ENCODE data around the gene CD109. TPM values are rescaled to one million over a fixed set of nuclear protein-coding genes. Genes with fewer than 3 reads are reported as not detected.

Gene CD109
- total and polyA plus RNA-seq, 10 of the 15 experiments (the other 5 are each of a cell fraction or from before 2014, with no cell fraction given): 0.27 to 4.4 (median 2.1) TPM

DNA sequence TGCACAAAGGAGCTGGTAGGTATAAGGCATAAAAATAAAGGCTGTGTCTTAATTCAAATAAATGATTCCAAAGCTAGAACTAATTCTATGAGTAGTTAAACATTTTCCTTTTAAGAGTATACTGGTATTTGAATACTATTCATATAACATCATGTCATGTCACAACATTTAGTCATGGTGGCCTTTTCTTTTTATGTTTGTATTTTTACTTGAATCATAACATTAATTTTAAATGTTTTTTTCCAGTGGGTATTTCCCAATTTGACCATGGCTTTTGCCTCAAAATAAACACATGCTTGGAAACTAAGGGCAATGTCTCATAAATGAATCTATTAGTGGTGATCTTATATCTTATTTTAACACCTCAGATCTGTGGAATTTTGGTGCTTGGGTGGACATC, 177.1 kb downstream of the CD109 start:
- ATAC-seq: no peak
- no peak for DNase-seq (ENCODE audit: low read depth, low spot score)

More for the DNA sequence above, 177.1 kb downstream of the CD109 start:
- SMC1A ChIA-PET (ENCODE audit: uncharacterized antibody, unreplicated experiment): no interaction called here
- H3K36me3 ChIP-seq (ENCODE audit: control insufficient read depth in 2 of 2, insufficient read depth in 2 of 2, low read length in 1 of 2): no peaks in the 10 kb centered on the region
- in situ Hi-C loops (cut with MboI) (no loop called here), intact Hi-C loops (cut with micrococcal nuclease; ENCODE audit: unreplicated experiment) (no loop called here)
- no peaks in the 10 kb centered on the region for H3K9me3 ChIP-seq (replicated peaks; ENCODE audit: control insufficient read depth, insufficient read depth, low read length)
- no peak overlapping the region for H3K27ac ChIP-seq (ENCODE audit: control insufficient read depth, insufficient read depth)
- H3K4me3 ChIP-seq: no peak overlapping the region
- H3K9ac ChIP-seq (ENCODE audit: control insufficient read depth, insufficient read depth, low read length): no peak overlapping the region
- TF ChIP-seq SP1 (IDR thresholded peaks at IDR 0.05; ENCODE audit: low read depth, low read length) (no peak), STAT3 (IDR thresholded peaks at IDR 0.05; ENCODE audit: low read depth, low read length) (no peak)
- no peak overlapping the region for H3K4me2 ChIP-seq (ENCODE audit: control insufficient read depth, insufficient read depth)
- POLR2A ChIA-PET: no interaction called here
- RAD21 ChIA-PET (ENCODE audit: unreplicated experiment): no interaction called here
- H2AFZ ChIP-seq (ENCODE audit: control insufficient read depth, low read depth, low read length): no peak overlapping the region
- no TSS peak for BruUV-seq (replicated peaks)
- H3K79me2 ChIP-seq (ENCODE audit: control insufficient read depth, insufficient read depth, low read length): no peaks in the 10 kb centered on the region
- CTCF ChIA-PET: no interaction called here
- no peaks in the 10 kb centered on the region for H3K27me3 ChIP-seq (replicated peaks in 1 of 2; ENCODE audit: control insufficient read depth in 2 of 2, insufficient read depth in 2 of 2, low read length in 1 of 2)
- H4K20me1 ChIP-seq (ENCODE audit: control insufficient read depth, insufficient read depth): no peaks in the 10 kb centered on the region
- no peaks in the 10 kb centered on the region for H3K4me1 ChIP-seq (ENCODE audit: control insufficient read depth, insufficient read depth, low read length)
- no peak for FAIRE-seq

Other genes starting within 250 kb of the CD109 start
- gene CGAS, start 243.9 kb upstream of the CD109 start, total RNA-seq (2014; rRNA removed): 30.2 and 32.5 TPM in 2 replicates
- gene CGAS, start 243.9 kb upstream of the CD109 start, total RNA-seq (2014; rRNA removed; fragmentation: Illumina TruSeq; extraction: Trizol): 23.5 and 24.9 TPM in 2 replicates
- gene CGAS, start 243.9 kb upstream of the CD109 start, total RNA-seq (2021): 25.7 and 25.8 TPM in 2 replicates
- gene CGAS, start 243.9 kb upstream of the CD109 start, polyA plus RNA-seq (2011; rRNA removed): 15.3 and 23.3 TPM in 2 replicates
- 13.1 and 15.5 TPM in 2 replicates for gene CGAS, start 243.9 kb upstream of the CD109 start, polyA plus RNA-seq (2014; fragmentation: Illumina TruSeq; extraction: Trizol)
- gene CGAS, start 243.9 kb upstream of the CD109 start, polyA plus RNA-seq (2014; fragmentation: Nextera tagmentation; extraction: Ambion mirVana): 1 to 10 TPM; 4.7 to 7.9 TPM
- 16.9 and 19.9 TPM in 2 replicates for gene CGAS, start 243.9 kb upstream of the CD109 start, polyA plus RNA-seq (2014; rRNA removed)
- gene CGAS, start 243.9 kb upstream of the CD109 start, polyA plus RNA-seq (2016; fragmentation: Nextera tagmentation; extraction: Ambion mirVana): 10 to 100 TPM; 24.2 to 25.5 TPM
- gene MTO1, start 234.5 kb upstream of the CD109 start, total RNA-seq (2014; rRNA removed): 40.4 and 41.8 TPM in 2 replicates
- 35.2 and 40.8 TPM in 2 replicates for gene MTO1, start 234.5 kb upstream of the CD109 start, total RNA-seq (2014; rRNA removed; fragmentation: Illumina TruSeq; extraction: Trizol)
- 30.2 and 30.7 TPM in 2 replicates for gene MTO1, start 234.5 kb upstream of the CD109 start, total RNA-seq (2021)
- gene MTO1, start 234.5 kb upstream of the CD109 start, polyA plus RNA-seq (2011; rRNA removed): 35.5 and 42.0 TPM in 2 replicates
- 29.4 and 38.0 TPM in 2 replicates for gene MTO1, start 234.5 kb upstream of the CD109 start, polyA plus RNA-seq (2014; fragmentation: Illumina TruSeq; extraction: Trizol)
- 10 to 100 TPM; 24.8 to 28.0 TPM for gene MTO1, start 234.5 kb upstream of the CD109 start, polyA plus RNA-seq (2014; fragmentation: Nextera tagmentation; extraction: Ambion mirVana)
- 25.5 and 26.4 TPM in 2 replicates for gene MTO1, start 234.5 kb upstream of the CD109 start, polyA plus RNA-seq (2014; rRNA removed)
- gene MTO1, start 234.5 kb upstream of the CD109 start, polyA plus RNA-seq (2016; fragmentation: Nextera tagmentation; extraction: Ambion mirVana): 10 to 100 TPM; 45.1 to 53.6 TPM
- 14,131 and 16,902 TPM in 2 replicates for gene EEF1A1, start 175.2 kb upstream of the CD109 start, total RNA-seq (2014; rRNA removed)
- gene EEF1A1, start 175.2 kb upstream of the CD109 start, total RNA-seq (2014; rRNA removed; fragmentation: Illumina TruSeq; extraction: Trizol): 17,468 and 18,090 TPM in 2 replicates
- gene EEF1A1, start 175.2 kb upstream of the CD109 start, total RNA-seq (2021): 14,684 and 15,216 TPM in 2 replicates
- gene EEF1A1, start 175.2 kb upstream of the CD109 start, polyA plus RNA-seq (2011; rRNA removed): 17,795 and 20,374 TPM in 2 replicates
- gene EEF1A1, start 175.2 kb upstream of the CD109 start, polyA plus RNA-seq (2014; fragmentation: Illumina TruSeq; extraction: Trizol): 16,201 and 18,845 TPM in 2 replicates
- gene EEF1A1, start 175.2 kb upstream of the CD109 start, polyA plus RNA-seq (2014; fragmentation: Nextera tagmentation; extraction: Ambion mirVana): over 10,000 TPM in 1 of 2 experiments, 1,000 to 10,000 TPM in 1; 8,305 to 13,725 TPM
- gene EEF1A1, start 175.2 kb upstream of the CD109 start, polyA plus RNA-seq (2014; rRNA removed): 12,347 and 14,133 TPM in 2 replicates
- 1,000 to 10,000 TPM; 4,214 to 4,415 TPM for gene EEF1A1, start 175.2 kb upstream of the CD109 start, polyA plus RNA-seq (2016; fragmentation: Nextera tagmentation; extraction: Ambion mirVana)
- gene SLC17A5, start 42.2 kb upstream of the CD109 start, total RNA-seq (2014; rRNA removed): 6.6 and 6.9 TPM in 2 replicates
- gene SLC17A5, start 42.2 kb upstream of the CD109 start, total RNA-seq (2014; rRNA removed; fragmentation: Illumina TruSeq; extraction: Trizol): 5.9 TPM in 2 replicates
- gene SLC17A5, start 42.2 kb upstream of the CD109 start, total RNA-seq (2021): 4.4 and 5.2 TPM in 2 replicates
- 4.4 and 5.0 TPM in 2 replicates for gene SLC17A5, start 42.2 kb upstream of the CD109 start, polyA plus RNA-seq (2011; rRNA removed)
- 4.8 and 5.2 TPM in 2 replicates for gene SLC17A5, start 42.2 kb upstream of the CD109 start, polyA plus RNA-seq (2014; fragmentation: Illumina TruSeq; extraction: Trizol)
- gene SLC17A5, start 42.2 kb upstream of the CD109 start, polyA plus RNA-seq (2014; fragmentation: Nextera tagmentation; extraction: Ambion mirVana): 1 to 10 TPM; 2.3 to 2.7 TPM
- 3.7 and 3.8 TPM in 2 replicates for gene SLC17A5, start 42.2 kb upstream of the CD109 start, polyA plus RNA-seq (2014; rRNA removed)
- gene SLC17A5, start 42.2 kb upstream of the CD109 start, polyA plus RNA-seq (2016; fragmentation: Nextera tagmentation; extraction: Ambion mirVana): 1 to 10 TPM; 6.5 to 7.2 TPM